Kidney epithelial cell (primary cell): ENCODE data around the gene HJURP. TPM values are rescaled to one million over a fixed set of nuclear protein-coding genes. Genes with fewer than 3 reads are reported as not detected.

Experiments
- DNase-seq: peaks from one replicate; pipeline ENCODE4 v3.0.0-alpha.2; 2010; ENCODE audit warnings: low read depth
- H3K27me3 ChIP-seq: 2 replicates; pipeline ENCODE4 v1.6.0; 2011; ENCODE audit warnings: low read length; ENCODE audit not compliant: control insufficient read depth, insufficient read depth
- H3K36me3 ChIP-seq: 2 replicates; pipeline ENCODE4 v1.5.1; 2011; ENCODE audit warnings: low read length; ENCODE audit not compliant: control insufficient read depth, insufficient read depth
- H3K4me3 ChIP-seq: 2 replicates; pipeline ENCODE4 v1.5.1; 2011; ENCODE audit warnings: low read depth, mild to moderate bottlenecking, control low read depth, low read length
- CTCF ChIP-seq: IDR thresholded peaks from 2 replicates; pipeline ENCODE4 v1.5.1; 2011; ENCODE audit warnings: mild to moderate bottlenecking, moderate library complexity, low read length, control low read depth, inconsistent platforms; ENCODE audit not compliant: insufficient read depth, poor library complexity, severe bottlenecking
- total RNA-seq: library from RNA; depleted of rRNA; stranded (reverse); fragments of >200 nt; gene quantifications from 2 replicates; pipeline ENCODE4 v1.2.3, GENCODE V29; 2015

The HJURP gene
- total RNA-seq, 1 donor from 2014 or later: 13.4 TPM

DNA sequence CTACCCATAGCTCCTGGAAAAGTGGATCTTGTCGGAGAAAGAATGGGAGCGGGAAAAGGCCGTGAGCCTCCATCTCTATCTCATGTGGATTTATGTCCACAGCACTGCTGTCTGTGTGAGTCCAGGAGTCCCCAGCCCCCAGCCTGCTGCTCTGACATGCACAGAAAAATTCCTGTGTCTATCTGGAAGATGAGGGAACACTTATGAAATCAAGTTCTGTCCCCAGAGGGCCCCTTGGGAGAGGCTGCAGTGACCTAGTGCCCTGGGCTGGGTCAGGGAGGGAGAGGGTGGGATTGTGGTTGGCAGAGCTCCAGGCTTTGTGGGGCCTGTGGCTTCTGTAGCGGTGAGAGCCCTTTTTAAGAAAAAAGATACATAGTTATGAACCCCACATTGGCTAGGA lies 37.6 kb downstream of the HJURP start:
- Histone ChIP-seq H3K36me3 (no peaks in the 10 kb centered on the region), H3K27me3 (no peaks in the 10 kb centered on the region), H3K4me3 (no peak overlapping the region)
- no peak for DNase-seq
- no peak for TF ChIP-seq CTCF

- Histone ChIP-seq H3K36me3 (no peaks in the 10 kb centered on the region), H3K27me3 (no peaks in the 10 kb centered on the region), H3K4me3 (no peak overlapping the region)
- no peak for TF ChIP-seq CTCF
- DNase-seq: no peak
Observed at GRCh38 chr2:233816334-233816733, 38.0 kb downstream of the HJURP start.

DNA sequence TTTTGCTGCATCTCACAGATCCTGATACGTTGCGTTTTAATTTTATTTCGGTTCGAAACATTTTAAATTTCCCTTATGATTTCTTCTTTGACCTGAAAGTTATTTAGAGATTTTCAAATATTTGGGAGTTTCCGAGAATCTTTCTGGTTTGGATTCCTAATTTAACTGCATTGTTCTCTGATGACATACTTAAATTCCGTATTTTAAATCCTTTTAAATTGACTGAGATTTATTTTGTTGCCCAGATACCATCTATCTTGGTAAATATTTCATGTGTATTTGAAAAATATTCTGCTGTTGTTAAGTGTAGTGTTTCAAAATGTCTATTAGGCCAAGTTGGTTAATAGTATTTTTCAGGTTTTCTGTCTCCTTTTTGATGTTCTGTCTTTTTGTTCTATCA lies 38.5 kb downstream of the HJURP start:
- H3K36me3 ChIP-seq: no peaks in the 10 kb centered on the region
- H3K27me3 ChIP-seq: no peaks in the 10 kb centered on the region
- TF ChIP-seq CTCF: no peak
- DNase-seq: no peak
- H3K4me3 ChIP-seq: no peak overlapping the region

GRCh38 chr2:233814056-233814835 lies 40.1 kb downstream of the HJURP start:
- Histone ChIP-seq H3K36me3 (no peaks in the 10 kb centered on the region), H3K27me3 (no peaks in the 10 kb centered on the region), H3K4me3 (no peak overlapping the region)
- DNase-seq: no peak
- TF ChIP-seq CTCF: no peak

DNA sequence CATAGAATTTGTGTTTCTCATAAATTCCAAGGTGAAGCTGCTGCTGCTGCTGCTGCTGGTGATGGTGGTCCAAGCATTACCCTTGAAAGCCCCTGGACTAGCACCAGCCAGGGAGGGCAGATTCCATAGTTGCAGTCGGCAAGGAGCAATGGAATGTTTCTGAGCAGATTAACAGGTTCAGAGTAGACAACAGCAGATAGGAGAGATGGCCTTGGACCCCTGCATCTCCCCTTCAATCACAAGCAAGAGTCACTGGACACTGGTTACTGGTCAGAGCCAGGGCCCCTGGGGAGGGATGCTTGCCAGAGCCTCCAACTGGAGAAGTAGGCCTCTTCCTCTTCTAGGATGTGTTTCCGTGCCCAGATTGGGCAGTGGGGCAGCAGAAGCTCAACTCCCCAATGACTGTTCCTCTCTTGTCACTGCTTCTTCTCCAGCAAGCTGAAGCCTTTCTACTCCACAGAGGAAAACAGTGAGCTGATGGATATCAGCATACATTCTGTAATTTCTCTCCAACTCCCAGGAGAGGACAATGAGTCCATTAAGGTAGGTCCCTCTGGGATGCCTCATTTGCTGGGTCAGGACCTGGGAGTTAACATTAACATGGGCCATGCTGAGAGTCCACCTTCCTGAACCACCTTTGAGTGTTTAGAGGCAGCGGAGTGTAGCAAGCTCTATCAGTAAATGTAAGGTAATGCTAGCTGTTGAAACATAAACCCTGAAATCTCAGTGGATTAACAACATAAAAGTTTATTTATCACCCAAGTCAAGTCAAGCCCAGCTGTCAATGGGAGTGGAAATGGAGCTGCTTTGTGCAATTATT lies 40.9 kb downstream of the HJURP start:
- no peak for TF ChIP-seq CTCF
- no peak overlapping the region for H3K4me3 ChIP-seq
- DNase-seq: no peak
- H3K36me3 ChIP-seq: no peaks in the 10 kb centered on the region
- no peaks in the 10 kb centered on the region for H3K27me3 ChIP-seq
